K562 (cell line): Measurements from ENCODE around the gene ENTREP3. TPM values are rescaled to one million over a fixed set of nuclear protein-coding genes. Genes with fewer than 3 reads are reported as not detected.

ENCODE experiments used
- HEY1 ChIP-seq: fragments of 250-450 bp; sonication (Bioruptor Pico); IDR thresholded peaks from 2 replicates; pipeline ENCODE4 v1.5.0; 2020; ENCODE audit warnings: mild to moderate bottlenecking, moderate library complexity, borderline replicate concordance
- NUFIP1 ChIP-seq: fragments of 450-650 bp; IDR thresholded peaks from 2 replicates; pipeline ENCODE4 v1.6.1; 2018; ENCODE audit not compliant: partially characterized antibody
- REST ChIP-seq, 2 experiments: fragments of 450-650 bp; formaldehyde crosslinking in 1 of 2; IDR thresholded peaks; 2 replicates each; pipeline versions ENCODE4 v1.4.0 to v1.6.1; 2014 to 2020; ENCODE audit warnings: mild to moderate bottlenecking in 2 of 2, borderline replicate concordance in 1 of 2, low read depth in 1 of 2
- ZBTB43 ChIP-seq: sonication (generic); formaldehyde crosslinking; IDR thresholded peaks from 2 replicates; pipeline ENCODE4 v1.8.0; 2023; ENCODE audit warnings: mild to moderate bottlenecking, missing genetic modification reagents
- ZNF277 ChIP-seq: fragments of 250-450 bp; sonication (Bioruptor Pico); IDR thresholded peaks from 2 replicates; pipeline ENCODE4 v1.8.0; 2022; ENCODE audit warnings: inconsistent platforms, mild to moderate bottlenecking, moderate library complexity, borderline replicate concordance
- ZNF764 ChIP-seq: fragments of 250-450 bp; sonication (Bioruptor Pico); IDR thresholded peaks from 2 replicates; pipeline ENCODE4 v1.4.0; 2020; ENCODE audit warnings: low read depth, mild to moderate bottlenecking, moderate library complexity
- polyA plus RNA-seq, 8 experiments: library from polyadenylated mRNA; depleted of rRNA in 4 of 8; stranded (reverse) in 5 of 8; unstranded in 3 of 8; fragments of >200 nt; fragmentation: Nextera tagmentation in 2 of 8; fragmentation: Illumina TruSeq in 1 of 8; extraction: Ambion mirVana in 2 of 8; extraction: Trizol in 1 of 8; gene quantifications; 2 replicates each; pipeline versions ENCODE4 v1.2.1 to v1.2.3, GENCODE V29; 2011 to 2014; ENCODE audit warnings: inconsistent platforms in 1 of 8, missing spikeins in 1 of 8
- total RNA-seq, 7 experiments: library from RNA; depleted of rRNA in 6 of 7; stranded (reverse); fragments of >200 nt in 6 of 7; fragmentation: Illumina TruSeq in 2 of 7; extraction: Trizol in 2 of 7; gene quantifications; 2 replicates each; pipeline versions ENCODE4 v1.2.1 to v1.2.3, GENCODE V29; 2011 to 2021; ENCODE audit warnings: low replicate concordance in 1 of 7

ENTREP3 gene
- total and polyA plus RNA-seq, 9 of the 15 experiments (the other 6 are each of a cell fraction or from before 2014, with no cell fraction given) = 1.9 to 41.8 (median 5.9) TPM

- TF ChIP-seq ZNF277 (CRISPR knock-in tag) (no peak), REST (IDR thresholded peaks at IDR 0.05; ENCODE audit: borderline replicate concordance) (peak; percentile 85), REST (CRISPR knock-in tag; IDR thresholded peaks at IDR 0.05; ENCODE audit: low read depth) (peak; percentile 91), NUFIP1 (no peak), HEY1 (CRISPR knock-in tag) (peak; percentile 82), ZNF764 (no peak), ZBTB43 (no peak)
These were observed 6.8 kb upstream of the ENTREP3 start, which contains the start of gene SCAMP3 (continued) for GRCh38 chr1:155261852-155262673.
